CD14-positive monocyte (primary cell): Measurements from ENCODE around the gene PTH2R. TPM values are rescaled to one million over a fixed set of nuclear protein-coding genes. Genes with fewer than 3 reads are reported as not detected.

ENCODE experiments used
- DNase-seq, 3 donors: peaks; one replicate each; pipeline ENCODE4 v3.0.0-alpha.2; 2011 to 2022
- H2AFZ ChIP-seq: 2 replicates; pipeline ENCODE4 v1.6.0; 2012; ENCODE audit warnings: mild to moderate bottlenecking, low read depth, low read length, inconsistent platforms; ENCODE audit not compliant: insufficient read depth, poor library complexity, severe bottlenecking
- H3K27ac ChIP-seq, 2 donors: 1 replicate in 1 of 2; 2 replicates in 1 of 2; pipeline ENCODE4 v1.5.1; 2012 to 2013; ENCODE audit warnings: low read length in 2 of 2, control low read depth in 1 of 2, inconsistent platforms in 1 of 2, low read depth in 1 of 2, mild to moderate bottlenecking in 1 of 2
- H3K27me3 ChIP-seq, 2 donors: one replicate each; pipeline versions ENCODE4 v1.6.0 to v1.6.1; 2011 to 2013; ENCODE audit warnings: low read length in 2 of 2; ENCODE audit not compliant: control insufficient read depth in 2 of 2, insufficient read depth in 2 of 2
- H3K36me3 ChIP-seq, 2 donors: replicated peaks in 1 of 2; 1 replicate in 1 of 2; 2 replicates in 1 of 2; pipeline versions ENCODE4 v1.5.1 to v1.6.1; 2012 to 2013; ENCODE audit warnings: low read length in 2 of 2, control low read depth in 1 of 2, inconsistent platforms in 1 of 2, mild to moderate bottlenecking in 1 of 2; ENCODE audit not compliant: insufficient read depth in 2 of 2, control insufficient read depth in 1 of 2
- H3K4me1 ChIP-seq, 2 donors: 1 replicate in 1 of 2; 2 replicates in 1 of 2; pipeline versions ENCODE4 v1.5.1 to v1.6.1; 2012 to 2013; ENCODE audit warnings: low read length in 2 of 2, control low read depth in 1 of 2, inconsistent platforms in 1 of 2, mild to moderate bottlenecking in 1 of 2, moderate library complexity in 1 of 2; ENCODE audit not compliant: insufficient read depth in 2 of 2, control insufficient read depth in 1 of 2
- H3K4me2 ChIP-seq: replicated peaks from 2 replicates; pipeline ENCODE3; 2012; ENCODE audit warnings: low read length, moderate library complexity, mild to moderate bottlenecking; ENCODE audit not compliant: poor library complexity, severe bottlenecking; ENCODE audit errors: extremely low read depth
- H3K4me3 ChIP-seq, 3 experiments: fragments of 200-600 bp in 1 of 3; sonication (generic) in 1 of 3; replicated peaks in 1 of 3; 1 replicate in 2 of 3; 2 replicates in 1 of 3; pipeline ENCODE4 v1.5.1; 2011 to 2013; ENCODE audit warnings: low read length in 3 of 3, mild to moderate bottlenecking in 3 of 3, control low read depth in 2 of 3, low read depth in 2 of 3, inconsistent platforms in 1 of 3, moderate library complexity in 1 of 3
- H3K79me2 ChIP-seq: 2 replicates; pipeline ENCODE4 v1.6.0; 2012; ENCODE audit warnings: mild to moderate bottlenecking, control low read depth, inconsistent platforms, low read length, moderate library complexity; ENCODE audit not compliant: insufficient read depth
- H3K9ac ChIP-seq: 2 replicates; pipeline ENCODE4 v1.6.0; 2017; ENCODE audit warnings: low read length, mild to moderate bottlenecking; ENCODE audit not compliant: insufficient read depth, poor library complexity, severe bottlenecking
- H3K9me3 ChIP-seq, 2 donors: replicated peaks in 1 of 2; 1 replicate in 1 of 2; 2 replicates in 1 of 2; pipeline versions ENCODE4 v1.5.1 to v1.6.1; 2012 to 2013; ENCODE audit warnings: low read length in 2 of 2, control low read depth in 1 of 2; ENCODE audit not compliant: control insufficient read depth in 1 of 2, insufficient read depth in 1 of 2
- H4K20me1 ChIP-seq: 2 replicates; pipeline ENCODE4 v1.6.0; 2012; ENCODE audit warnings: mild to moderate bottlenecking, low read length, control low read depth, moderate library complexity; ENCODE audit not compliant: insufficient read depth
- H3K27ac Mint-ChIP-seq, 7 donors: one replicate each; pipeline ENCODE4 v1.8.0; 2020; ENCODE audit warnings: mild to moderate bottlenecking in 7 of 7, mixed read lengths in 7 of 7, moderate library complexity in 6 of 7, inconsistent platforms in 2 of 7
- H3K27me3 Mint-ChIP-seq, 3 donors: one replicate each; pipeline ENCODE4 v1.8.0; 2021 to 2022; ENCODE audit warnings: low read depth in 3 of 3, mild to moderate bottlenecking in 3 of 3, mixed read lengths in 3 of 3, moderate library complexity in 3 of 3, inconsistent platforms in 1 of 3
- H3K36me3 Mint-ChIP-seq, 2 donors: one replicate each; pipeline ENCODE4 v1.8.0; 2020; ENCODE audit warnings: mixed read lengths in 2 of 2, inconsistent platforms in 1 of 2, mild to moderate bottlenecking in 1 of 2
- H3K4me1 Mint-ChIP-seq: one replicate; pipeline ENCODE4 v1.8.0; 2020; ENCODE audit warnings: mild to moderate bottlenecking, mixed read lengths
- H3K4me3 Mint-ChIP-seq, 2 donors: one replicate each; pipeline ENCODE4 v1.8.0; 2020; ENCODE audit warnings: mild to moderate bottlenecking in 2 of 2, mixed read lengths in 2 of 2, moderate library complexity in 1 of 2
- H3K9me3 Mint-ChIP-seq, 7 donors: one replicate each; pipeline ENCODE4 v1.8.0; 2020 to 2022; ENCODE audit warnings: mixed read lengths in 7 of 7, mild to moderate bottlenecking in 6 of 7, moderate library complexity in 6 of 7, inconsistent platforms in 2 of 7
- WGBS: methylation state at CpG from one replicate; pipeline ENCODE4 v1.1.5; 2013; ENCODE audit warnings: missing lambda C conversion rate; ENCODE audit not compliant: insufficient coverage; 5-methylcytosine and 5-hydroxymethylcytosine counted together
- intact Hi-C, 2 donors: fragments of 100-400 bp; cut with micrococcal nuclease; formaldehyde crosslinking; loops; one replicate each; pipeline versions ENCODE4 v1.15.0 to v1.15.1; 2023
- polyA plus RNA-seq, 3 donors: library from polyadenylated mRNA; depleted of rRNA in 1 of 3; unstranded in 2 of 3; stranded (reverse) in 1 of 3; fragments of 300-500 nt in 2 of 3; fragments of >200 nt in 1 of 3; fragmentation: Illumina TruSeq in 2 of 3; gene quantifications; 1 replicate in 2 of 3; 2 replicates in 1 of 3; pipeline ENCODE4 v1.2.3, GENCODE V29; 2012 to 2021
- TF ChIP-seq, protein P1 (sequence below): fragments of 200-600 bp; IDR thresholded peaks from one replicate; pipeline ENCODE4 v1.8.0; 2022; ENCODE audit warnings: antibody characterized with exemption, mild to moderate bottlenecking

The PTH2R gene
- polyA plus RNA-seq, 3 donors: 0.07 to 0.12 (median 0.11) TPM

DNA sequence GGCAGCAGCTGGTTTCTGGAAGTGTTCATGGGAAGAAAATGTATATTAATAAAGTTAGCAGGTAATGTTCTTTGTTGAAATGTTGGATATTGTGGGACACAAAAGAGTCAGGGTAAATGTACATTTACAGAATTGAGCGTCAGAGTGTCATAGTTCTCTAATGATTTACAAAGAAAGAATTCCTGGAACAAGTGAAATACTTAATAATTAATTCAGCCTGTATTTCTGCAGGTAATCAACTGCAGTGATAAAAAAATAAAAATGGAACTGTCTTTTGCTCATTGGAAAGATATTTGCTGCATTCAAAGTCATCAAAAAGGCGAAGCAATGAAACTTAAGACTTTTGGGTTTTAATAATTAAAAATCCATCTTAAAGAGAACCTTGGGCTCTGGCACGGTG is 27.4 kb upstream of the PTH2R start:
- Histone ChIP-seq H3K9ac (no peak overlapping the region), H3K4me2 (no peak overlapping the region), H4K20me1 (no peaks in the 10 kb centered on the region), H3K9me3 (no peaks in the 10 kb centered on the region), H3K27me3 (peaks cover 0 to 4% of the 10 kb centered on the region in 2 donors), H3K4me3 (no peak overlapping the region), H3K27ac (no peak overlapping the region), H3K79me2 (no peaks in the 10 kb centered on the region), H3K4me1 (no peaks in the 10 kb centered on the region), H3K36me3 (no peaks in the 10 kb centered on the region), H2AFZ (no peak overlapping the region)
- Mint-ChIP-seq H3K4me3 (no peak overlapping the region), H3K27ac (no peak overlapping the region), H3K27me3 (peaks cover 0 to 3% (median 2%) of the 10 kb centered on the region in 3 donors), H3K9me3 (no peaks in the 10 kb centered on the region), H3K4me1 (no peaks in the 10 kb centered on the region), H3K36me3 (no peaks in the 10 kb centered on the region)
- no peak for DNase-seq
- intact Hi-C loops: no loop called here
- TF ChIP-seq, protein P1, sequence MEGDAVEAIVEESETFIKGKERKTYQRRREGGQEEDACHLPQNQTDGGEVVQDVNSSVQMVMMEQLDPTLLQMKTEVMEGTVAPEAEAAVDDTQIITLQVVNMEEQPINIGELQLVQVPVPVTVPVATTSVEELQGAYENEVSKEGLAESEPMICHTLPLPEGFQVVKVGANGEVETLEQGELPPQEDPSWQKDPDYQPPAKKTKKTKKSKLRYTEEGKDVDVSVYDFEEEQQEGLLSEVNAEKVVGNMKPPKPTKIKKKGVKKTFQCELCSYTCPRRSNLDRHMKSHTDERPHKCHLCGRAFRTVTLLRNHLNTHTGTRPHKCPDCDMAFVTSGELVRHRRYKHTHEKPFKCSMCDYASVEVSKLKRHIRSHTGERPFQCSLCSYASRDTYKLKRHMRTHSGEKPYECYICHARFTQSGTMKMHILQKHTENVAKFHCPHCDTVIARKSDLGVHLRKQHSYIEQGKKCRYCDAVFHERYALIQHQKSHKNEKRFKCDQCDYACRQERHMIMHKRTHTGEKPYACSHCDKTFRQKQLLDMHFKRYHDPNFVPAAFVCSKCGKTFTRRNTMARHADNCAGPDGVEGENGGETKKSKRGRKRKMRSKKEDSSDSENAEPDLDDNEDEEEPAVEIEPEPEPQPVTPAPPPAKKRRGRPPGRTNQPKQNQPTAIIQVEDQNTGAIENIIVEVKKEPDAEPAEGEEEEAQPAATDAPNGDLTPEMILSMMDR: no peak
- no CpG with 5 or more reads among the region's 3 CpGs for WGBS

DNA sequence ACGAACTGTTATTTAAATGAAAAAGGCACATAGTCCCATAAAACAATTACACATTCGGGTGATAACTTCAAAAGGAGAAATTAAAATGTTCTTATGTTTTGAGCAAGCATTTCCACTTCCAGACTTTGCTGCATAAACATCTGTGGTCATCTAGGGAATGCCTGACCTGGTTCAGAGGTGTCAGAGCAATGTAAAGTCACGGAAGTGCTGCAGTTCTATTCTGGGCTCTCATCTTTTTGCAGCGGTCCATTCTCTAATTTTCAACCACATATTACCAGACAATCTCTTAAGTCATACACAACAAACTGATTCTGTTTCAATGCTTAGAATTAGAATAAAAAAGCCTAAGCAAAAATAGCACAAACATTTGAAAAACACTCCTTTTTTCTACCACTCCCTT is 22.0 kb upstream of the PTH2R start:
- no peak overlapping the region for H3K27ac Mint-ChIP-seq
- TF ChIP-seq, protein P1: no peak
- Histone ChIP-seq H2AFZ (no peak overlapping the region), H3K9me3 (no peaks in the 10 kb centered on the region), H3K27ac (no peak overlapping the region), H3K36me3 (no peaks in the 10 kb centered on the region), H3K4me2 (no peak overlapping the region), H3K27me3 (peaks cover 2 to 4% of the 10 kb centered on the region in 2 donors), H3K4me1 (no peaks in the 10 kb centered on the region), H3K4me3 (no peak overlapping the region), H3K79me2 (no peaks in the 10 kb centered on the region), H3K9ac (no peak overlapping the region), H4K20me1 (no peaks in the 10 kb centered on the region)
- H3K9me3 Mint-ChIP-seq: peaks cover 0 to 1% (median 0%) of the 10 kb centered on the region in 7 donors
- no CpG with 5 or more reads among the region's 4 CpGs for WGBS
- no peaks in the 10 kb centered on the region for H3K36me3 Mint-ChIP-seq
- no peak overlapping the region for H3K4me3 Mint-ChIP-seq
- DNase-seq: no peak
- intact Hi-C loops: no loop called here
- H3K27me3 Mint-ChIP-seq: peaks cover 0 to 6% (median 0%) of the 10 kb centered on the region in 3 donors
- H3K4me1 Mint-ChIP-seq: no peaks in the 10 kb centered on the region
